ENCODE results near the gene METAP1D.
A peak's percentile ranks its signal among the peaks of the same experiment; 100 is the strongest.

METAP1D gene

GRCh38 chr2:172098650-172099471 lies 99.1 kb downstream of the METAP1D start:
- Mint-ChIP-seq H3K9me3 (no peaks in the 10 kb centered on the region), H3K4me1 (ENCODE audit: low read depth) (peaks cover 33% of the 10 kb centered on the region), H3K36me3 (ENCODE audit: low read depth) (peaks cover 4% of the 10 kb centered on the region), H3K27ac (peak overlapping the region; percentile 69), H3K27me3 (ENCODE audit: low read depth) (peaks cover 80% of the 10 kb centered on the region), H3K4me3 (peak overlapping the region; percentile 50)
- peak; percentile 66 for DNase-seq (ENCODE audit: low spot score)

DNA sequence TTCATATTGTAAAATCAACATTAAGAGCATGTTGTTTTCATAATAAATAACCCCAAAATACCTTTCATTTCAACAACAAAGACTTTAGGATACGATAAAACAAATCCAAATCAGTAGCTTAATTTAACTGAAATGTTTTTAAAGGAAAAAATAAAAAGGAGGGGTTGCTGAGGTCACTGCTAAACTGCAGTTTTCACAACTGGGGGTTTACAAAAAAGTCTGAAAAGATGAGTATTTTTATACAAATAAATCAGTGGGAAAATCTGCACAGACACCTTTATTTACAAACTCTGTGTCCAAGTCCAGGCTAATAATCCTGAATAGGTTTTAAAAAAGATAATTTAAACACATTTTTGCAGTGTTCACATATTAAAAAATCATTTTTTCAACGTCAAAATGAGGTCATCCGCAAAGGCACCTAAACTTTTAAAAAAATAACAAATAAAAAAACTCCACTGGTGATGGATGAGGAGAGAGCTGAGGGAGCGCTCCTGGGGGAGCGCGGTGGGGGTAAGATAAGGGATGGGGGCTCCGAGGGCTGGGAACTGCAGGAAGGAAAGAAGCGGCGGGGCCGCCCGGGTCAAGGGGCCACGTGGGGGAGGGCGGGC lies 99.8 kb downstream of the METAP1D start:
- H3K9me3 Mint-ChIP-seq = no peaks in the 10 kb centered on the region
- no peak for DNase-seq (ENCODE audit: low spot score)
- peak overlapping the region; percentile 49 for H3K27ac Mint-ChIP-seq
- peaks cover 36% of the 10 kb centered on the region for H3K4me1 Mint-ChIP-seq (ENCODE audit: low read depth)
- H3K4me3 Mint-ChIP-seq = no peak overlapping the region
- peaks cover 4% of the 10 kb centered on the region for H3K36me3 Mint-ChIP-seq (ENCODE audit: low read depth)
- peaks cover 81% of the 10 kb centered on the region for H3K27me3 Mint-ChIP-seq (ENCODE audit: low read depth)

DNA sequence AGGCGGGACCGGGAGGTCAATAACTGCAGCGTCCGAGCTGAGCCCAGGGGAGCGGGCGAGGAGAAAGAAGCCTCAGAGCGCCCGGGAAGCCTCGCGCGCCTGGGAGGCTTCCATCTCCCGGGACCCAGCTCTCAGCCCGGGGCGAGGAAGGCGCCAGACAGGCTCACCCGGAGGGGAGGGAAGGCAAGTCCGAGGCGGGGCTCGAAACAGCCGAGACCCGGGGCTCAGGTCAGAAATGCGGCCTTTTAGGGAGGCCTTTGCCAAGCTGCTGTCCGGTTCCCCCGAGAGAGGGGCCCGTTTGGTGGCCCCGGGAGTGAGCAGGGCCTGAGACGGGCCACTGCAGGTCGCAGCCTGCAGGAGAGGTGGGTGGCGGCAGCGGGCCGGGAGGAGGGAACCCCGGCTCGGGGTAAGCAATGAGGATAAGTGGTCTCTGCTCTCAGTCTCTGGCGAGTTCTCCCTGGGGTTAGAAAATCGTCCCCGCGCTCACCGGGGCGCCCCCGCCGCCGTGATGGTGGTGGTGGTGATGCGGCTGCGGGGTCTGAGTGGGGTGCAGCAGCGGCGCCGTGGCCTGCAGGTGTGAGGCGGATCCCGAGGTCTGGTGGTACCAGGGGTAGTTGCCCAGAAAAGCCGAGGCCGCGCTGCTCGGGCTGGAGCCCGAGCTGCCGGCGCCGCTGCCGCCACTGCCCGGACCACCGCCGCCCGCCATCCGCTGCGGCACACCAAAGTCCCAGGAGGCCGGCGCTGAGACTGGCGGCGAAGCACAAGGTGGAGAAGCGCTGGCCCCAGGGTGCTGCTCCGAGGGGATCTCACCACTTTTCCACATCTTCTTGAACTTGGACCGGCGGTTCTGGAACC lies 100.6 kb downstream of the METAP1D start:
- Mint-ChIP-seq H3K27ac (peak overlapping the region; percentile 47), H3K36me3 (ENCODE audit: low read depth) (peaks cover 6% of the 10 kb centered on the region), H3K4me3 (no peak overlapping the region), H3K4me1 (ENCODE audit: low read depth) (peaks cover 36% of the 10 kb centered on the region), H3K27me3 (ENCODE audit: low read depth) (peaks cover 84% of the 10 kb centered on the region), H3K9me3 (no peaks in the 10 kb centered on the region)
- DNase-seq (ENCODE audit: low spot score) = no peak

DNA sequence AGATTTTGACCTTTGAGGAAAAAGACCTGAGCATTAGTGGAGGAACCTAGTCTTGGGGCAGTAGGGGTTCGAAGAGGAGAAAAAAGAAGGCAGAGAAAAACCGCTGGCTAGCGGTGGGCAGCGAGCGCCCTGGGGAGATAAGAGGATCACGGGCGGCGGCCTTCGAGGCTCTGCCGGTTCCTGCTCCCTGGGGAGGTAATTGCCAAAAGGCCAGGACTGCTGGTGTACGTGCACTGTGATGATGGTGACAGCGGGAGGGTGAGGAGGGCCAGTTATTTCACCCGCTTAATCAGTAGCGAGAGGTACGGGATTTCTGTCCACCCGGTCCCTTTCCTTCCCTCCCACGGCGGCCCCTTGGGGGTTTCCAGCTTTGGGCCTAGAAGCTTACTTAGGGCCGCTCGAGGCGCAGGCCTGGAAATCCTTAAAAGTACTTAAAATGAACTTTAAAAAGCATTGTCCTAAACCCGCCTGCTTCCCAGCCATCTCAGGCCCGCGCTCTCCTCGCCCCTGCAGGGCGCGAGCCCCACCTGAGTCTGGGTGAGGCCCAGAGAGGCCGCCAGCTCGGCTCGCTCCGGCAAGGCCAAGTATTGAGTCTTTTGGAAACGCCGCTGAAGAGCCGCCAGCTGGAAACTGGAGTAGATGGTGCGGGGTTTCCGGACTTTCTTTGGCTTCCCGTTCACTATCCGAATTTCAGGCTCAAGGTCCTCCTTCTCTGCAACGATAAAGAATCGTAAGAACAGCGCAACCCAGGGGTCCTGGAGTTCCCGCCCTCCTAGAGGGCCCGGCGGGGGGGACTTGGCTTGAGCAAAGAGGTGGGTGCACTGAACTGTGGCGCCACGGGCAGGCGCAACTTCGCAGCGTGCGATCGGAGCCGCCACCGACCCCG lies 101.4 kb downstream of the METAP1D start:
- peaks cover 84% of the 10 kb centered on the region for H3K27me3 Mint-ChIP-seq (ENCODE audit: low read depth)
- peak overlapping the region; percentile 49 for H3K27ac Mint-ChIP-seq
- H3K4me1 Mint-ChIP-seq (ENCODE audit: low read depth) = peaks cover 39% of the 10 kb centered on the region
- peaks cover 6% of the 10 kb centered on the region for H3K36me3 Mint-ChIP-seq (ENCODE audit: low read depth)
- H3K9me3 Mint-ChIP-seq = no peaks in the 10 kb centered on the region
- peak overlapping the region; percentile 84 for H3K4me3 Mint-ChIP-seq
- no peak for DNase-seq (ENCODE audit: low spot score)

DNA sequence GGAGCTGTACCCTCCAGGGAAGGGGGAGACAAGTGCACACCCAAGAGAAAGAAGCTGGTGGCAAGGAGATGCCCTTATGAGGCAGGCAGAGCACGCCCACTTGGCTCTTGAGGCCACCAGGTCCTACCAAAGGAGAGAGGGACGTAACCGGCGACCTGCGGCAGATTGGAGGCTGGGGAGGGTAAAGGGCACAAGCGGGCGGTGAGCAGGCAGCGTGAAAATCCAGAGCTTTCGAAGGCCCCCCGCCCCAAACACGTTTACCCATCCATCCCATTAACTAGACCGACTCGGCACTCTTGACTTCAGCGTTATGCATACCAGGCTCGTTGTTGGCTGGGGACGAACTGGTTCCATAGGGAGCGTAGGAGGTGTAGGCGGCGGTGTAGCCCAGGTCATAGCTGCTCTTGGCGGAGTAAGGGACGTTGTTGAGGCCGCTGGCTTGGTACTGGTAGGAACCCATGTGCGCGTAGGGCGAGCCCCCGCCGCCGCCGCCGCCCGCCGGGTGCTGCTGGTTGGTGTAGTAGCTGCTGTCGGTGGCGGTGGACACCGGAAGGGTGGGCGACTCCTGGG lies 102.2 kb downstream of the METAP1D start:
- Mint-ChIP-seq H3K4me3 (peak overlapping the region; percentile 84), H3K27ac (peak overlapping the region; percentile 49), H3K9me3 (no peaks in the 10 kb centered on the region), H3K36me3 (ENCODE audit: low read depth) (peaks cover 6% of the 10 kb centered on the region), H3K4me1 (ENCODE audit: low read depth) (peaks cover 36% of the 10 kb centered on the region), H3K27me3 (ENCODE audit: low read depth) (peaks cover 85% of the 10 kb centered on the region)
- no peak for DNase-seq (ENCODE audit: low spot score)

DNA sequence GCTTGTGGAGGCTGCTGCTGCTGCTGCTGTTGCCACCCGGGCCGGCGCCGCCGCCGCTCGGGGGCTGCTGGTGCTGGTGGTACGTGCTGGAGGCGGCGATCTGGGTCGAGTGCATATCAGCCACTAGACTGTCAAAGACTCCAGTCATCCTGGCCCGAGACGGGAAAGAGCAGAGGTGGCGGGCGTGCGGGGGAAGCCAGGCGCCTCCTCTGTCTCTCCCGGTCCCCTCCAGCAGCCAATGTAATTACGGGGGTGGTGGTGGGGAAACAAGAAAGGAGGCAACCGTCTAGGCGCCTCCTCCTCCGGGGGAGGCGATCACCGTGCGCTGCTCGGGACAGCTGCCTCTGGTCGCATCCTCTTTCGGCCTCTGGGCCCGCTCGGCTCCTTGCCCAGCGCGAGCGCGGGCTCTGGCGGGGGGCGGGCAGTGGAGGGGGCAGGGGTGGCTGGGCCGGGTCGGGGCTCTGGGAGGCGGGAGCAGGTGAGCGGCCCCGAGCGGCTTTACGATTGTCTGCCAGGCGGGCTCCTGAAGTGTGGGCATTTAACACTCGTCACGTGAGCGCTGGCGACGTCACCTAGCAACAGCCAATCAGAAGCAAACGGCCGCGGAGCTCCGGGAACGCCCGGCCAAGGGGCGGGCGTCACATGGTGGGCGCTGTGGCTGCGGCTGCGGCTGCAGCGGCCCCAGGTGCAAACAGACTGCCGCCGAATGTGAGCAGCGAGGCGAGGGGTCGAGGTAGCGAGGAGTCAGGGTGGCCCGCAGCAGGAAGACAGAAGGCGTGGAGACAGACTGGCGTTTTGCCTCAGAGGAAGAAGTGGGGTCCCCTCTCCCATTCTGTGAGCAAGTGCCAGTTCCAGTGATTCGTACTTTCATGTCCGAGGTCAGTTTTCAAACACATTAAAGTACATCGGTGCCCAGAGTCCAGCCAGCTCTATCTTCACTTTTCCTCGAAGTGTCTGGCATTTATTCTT lies 102.9 kb downstream of the METAP1D start, which contains the start of gene DLX2:
TSS of gene DLX2 (minus strand) at position 510 of the 969 bp plus-strand sequence. CDS start at position 148, 362 bp downstream.
- Mint-ChIP-seq H3K9me3 (no peaks in the 10 kb centered on the region), H3K36me3 (ENCODE audit: low read depth) (peaks cover 7% of the 10 kb centered on the region), H3K27me3 (ENCODE audit: low read depth) (peaks cover 82% of the 10 kb centered on the region), H3K27ac (peak within 1 kb of the TSS; percentile 49), H3K4me3 (peak within 1 kb of the TSS; percentile 84), H3K4me1 (ENCODE audit: low read depth) (peaks cover 36% of the 10 kb centered on the region)
- peak; percentile 63 for DNase-seq (ENCODE audit: low spot score)

- DNase-seq (ENCODE audit: low spot score) = peak; percentile 64
- peaks cover 84% of the 10 kb centered on the region for H3K27me3 Mint-ChIP-seq (ENCODE audit: low read depth)
- peak overlapping the region; percentile 4 for H3K27ac Mint-ChIP-seq
- H3K4me3 Mint-ChIP-seq = peak overlapping the region; percentile 82
- H3K4me1 Mint-ChIP-seq (ENCODE audit: low read depth) = peaks cover 37% of the 10 kb centered on the region
- no peaks in the 10 kb centered on the region for H3K9me3 Mint-ChIP-seq
- peaks cover 6% of the 10 kb centered on the region for H3K36me3 Mint-ChIP-seq (ENCODE audit: low read depth)
These were observed 103.9 kb downstream of the METAP1D start for GRCh38 chr2:172103471-172104272.

DNA sequence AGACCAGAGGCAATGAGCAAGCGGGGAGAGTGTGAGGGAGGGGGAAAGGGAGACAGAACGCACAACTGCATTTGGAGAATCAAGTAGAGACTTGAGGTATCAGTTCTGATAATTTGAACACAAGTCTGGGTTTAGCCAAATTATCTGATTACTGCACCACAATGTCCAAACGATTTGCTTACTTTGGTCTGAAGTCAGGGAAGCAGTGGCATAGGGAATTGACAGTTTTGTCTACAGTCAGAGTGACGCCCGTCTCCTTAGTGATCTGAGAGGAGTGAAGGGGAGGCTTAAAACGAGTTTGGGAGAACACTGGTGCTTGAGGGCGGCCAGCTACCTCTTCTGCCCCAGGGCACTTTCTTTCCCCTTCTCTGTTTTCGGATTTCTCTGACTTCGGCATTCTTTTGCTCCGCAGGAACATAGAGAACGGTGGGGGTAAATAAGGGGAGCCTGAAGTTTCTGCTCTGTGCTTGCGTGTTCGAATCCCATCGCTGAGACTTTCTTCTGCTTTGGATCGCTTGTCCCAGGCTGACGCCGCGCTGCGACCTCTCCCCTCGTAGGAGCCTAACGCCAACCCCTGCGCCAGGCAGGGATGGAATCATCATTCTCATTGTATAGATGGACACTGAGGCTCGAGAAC lies 105.8 kb downstream of the METAP1D start:
- Mint-ChIP-seq H3K36me3 (ENCODE audit: low read depth) (peaks cover 5% of the 10 kb centered on the region), H3K4me3 (peak overlapping the region; percentile 54), H3K27ac (no peak overlapping the region), H3K27me3 (ENCODE audit: low read depth) (peaks cover 88% of the 10 kb centered on the region), H3K4me1 (ENCODE audit: low read depth) (peaks cover 36% of the 10 kb centered on the region), H3K9me3 (no peaks in the 10 kb centered on the region)
- DNase-seq (ENCODE audit: low spot score) = no peak

- Mint-ChIP-seq H3K27me3 (ENCODE audit: low read depth) (peaks cover 84% of the 10 kb centered on the region), H3K4me3 (peak overlapping the region; percentile 54)
These were observed 106.6 kb downstream of the METAP1D start for GRCh38 chr2:172106108-172106961.

GRCh38 chr2:172107690-172108586 lies 108.2 kb downstream of the METAP1D start:
- H3K4me3 Mint-ChIP-seq = peak overlapping the region; percentile 56

More at GRCh38 chr2:172106108-172106961, 106.6 kb downstream of the METAP1D start:
- Mint-ChIP-seq H3K4me1 (ENCODE audit: low read depth) (peaks cover 35% of the 10 kb centered on the region), H3K36me3 (ENCODE audit: low read depth) (peaks cover 5% of the 10 kb centered on the region), H3K27ac (no peak overlapping the region), H3K9me3 (no peaks in the 10 kb centered on the region)
- no peak for DNase-seq (ENCODE audit: low spot score)

More at GRCh38 chr2:172107690-172108586, 108.2 kb downstream of the METAP1D start:
- peaks cover 24% of the 10 kb centered on the region for H3K4me1 Mint-ChIP-seq (ENCODE audit: low read depth)
- peaks cover 74% of the 10 kb centered on the region for H3K27me3 Mint-ChIP-seq (ENCODE audit: low read depth)
- no peak for DNase-seq (ENCODE audit: low spot score)
- H3K36me3 Mint-ChIP-seq (ENCODE audit: low read depth) = peaks cover 5% of the 10 kb centered on the region
- no peak overlapping the region for H3K27ac Mint-ChIP-seq
- no peaks in the 10 kb centered on the region for H3K9me3 Mint-ChIP-seq

All from T-helper 2 cell treated with Interferon-gamma antibody and Interleukin-4, amounts not matched to agents 5 μg/mL and 100 μg/mL, for 36 hours (primary cell).